ENCODE results near the gene NWD2.

- TF ChIP-seq CTCF (IDR thresholded peaks at IDR 0.05; ENCODE audit: insufficient read depth, low read length, poor library complexity, severe bottlenecking) (no peak), EZH2phosphoT487 (conservative IDR thresholded peaks at IDR 0.05; ENCODE audit: low read length) (no peak)
These were observed 195.4 kb downstream of the NWD2 start for GRCh38 chr4:37439809-37440474.

All from SU-DHL-6 (cell line).